Stimulated activated memory B cell treated with anti-CD40 and anti-IgM and Interleukin-4, amounts not matched to agents 10 μg/mL and 1 μg/mL and 100 μg/mL, for 72 hours (primary cell): ENCODE measurements around the gene OR13C8.
"Not testable (repeated sequence)": the region's sequence is repeated elsewhere in the genome, so short reads cannot be mapped to it uniquely, and the experiment has no call there.

Source experiments
- ATAC-seq: fragments of 150-1000 bp; cut with Tn5 transposase; 2 replicates; pipeline ENCODE4 v1.10.0; 2021
- H3K27ac Mint-ChIP-seq: one replicate; pipeline ENCODE4 v1.8.0; 2022; ENCODE audit warnings: mild to moderate bottlenecking, mixed read lengths
- H3K27me3 Mint-ChIP-seq: one replicate; pipeline ENCODE4 v1.8.0; 2022; ENCODE audit warnings: mixed read lengths
- H3K36me3 Mint-ChIP-seq: one replicate; pipeline ENCODE4 v1.8.0; 2022; ENCODE audit warnings: mixed read lengths
- H3K4me1 Mint-ChIP-seq: one replicate; pipeline ENCODE4 v1.8.0; 2022; ENCODE audit warnings: mixed read lengths
- H3K4me3 Mint-ChIP-seq: one replicate; pipeline ENCODE4 v1.8.0; 2022; ENCODE audit warnings: mild to moderate bottlenecking, moderate library complexity, mixed read lengths
- H3K9me3 Mint-ChIP-seq: one replicate; pipeline ENCODE4 v1.8.0; 2022; ENCODE audit warnings: mixed read lengths

Gene OR13C8

DNA sequence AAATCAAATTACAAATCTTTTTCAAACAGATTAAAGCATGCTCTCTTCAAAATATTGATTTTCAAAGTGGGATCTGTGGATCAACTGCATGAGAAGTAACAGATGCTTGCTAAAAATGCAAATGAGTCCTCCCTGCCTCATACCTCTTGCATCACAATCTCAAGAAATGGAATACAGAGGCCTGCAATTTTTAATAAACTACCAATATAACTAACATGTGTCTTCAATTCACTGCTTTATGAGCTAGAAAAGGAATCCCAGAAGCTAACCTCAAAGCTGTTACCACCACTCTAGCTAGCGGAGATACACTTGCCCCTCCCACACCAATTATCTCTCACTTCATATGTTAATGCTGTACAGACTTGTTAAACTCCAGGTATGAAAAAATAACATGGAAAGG, 20.7 kb downstream of the OR13C8 start:
- ATAC-seq = no peak
- Mint-ChIP-seq H3K36me3 (no peaks in the 10 kb centered on the region), H3K4me1 (no peaks in the 10 kb centered on the region), H3K27ac (no peak overlapping the region), H3K27me3 (no peaks in the 10 kb centered on the region), H3K9me3 (peaks cover 8% of the 10 kb centered on the region), H3K4me3 (no peak overlapping the region)

- H3K36me3 Mint-ChIP-seq, H3K4me1 Mint-ChIP-seq, H3K27me3 Mint-ChIP-seq, H3K9me3 Mint-ChIP-seq, H3K4me3 Mint-ChIP-seq, H3K27ac Mint-ChIP-seq: not testable (repeated sequence)
- peak; percentile 36 for ATAC-seq
Measured at GRCh38 chr9:104598749-104599148, 29.8 kb downstream of the OR13C8 start.

DNA sequence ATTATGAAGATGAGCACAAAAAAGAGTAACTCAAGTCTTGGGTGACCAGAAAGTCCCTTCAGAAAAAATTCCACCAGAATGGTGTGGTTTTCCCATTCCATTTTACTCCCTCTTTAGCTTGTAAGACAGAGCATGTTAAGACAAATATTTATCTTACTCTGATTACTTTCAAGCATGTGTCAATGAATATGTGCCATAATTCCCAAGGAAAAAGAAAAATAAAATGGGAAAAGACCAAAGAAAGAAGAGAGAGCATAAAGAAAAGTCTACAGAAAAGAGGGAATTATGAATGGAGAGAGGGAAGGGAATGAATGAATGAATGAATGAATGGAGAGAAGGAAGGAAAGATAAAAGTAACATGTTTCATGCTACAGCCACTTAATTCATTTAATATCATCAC, 30.3 kb downstream of the OR13C8 start, which contains the start of gene OR13C5:
Gene OR13C5 (minus strand): TSS at position 101 of the 400 bp plus-strand sequence. CDS start 0 bp downstream, at position 101.
- not testable (repeated sequence) for H3K36me3 Mint-ChIP-seq, H3K4me1 Mint-ChIP-seq, H3K27ac Mint-ChIP-seq, ATAC-seq, H3K9me3 Mint-ChIP-seq, H3K4me3 Mint-ChIP-seq, H3K27me3 Mint-ChIP-seq

DNA sequence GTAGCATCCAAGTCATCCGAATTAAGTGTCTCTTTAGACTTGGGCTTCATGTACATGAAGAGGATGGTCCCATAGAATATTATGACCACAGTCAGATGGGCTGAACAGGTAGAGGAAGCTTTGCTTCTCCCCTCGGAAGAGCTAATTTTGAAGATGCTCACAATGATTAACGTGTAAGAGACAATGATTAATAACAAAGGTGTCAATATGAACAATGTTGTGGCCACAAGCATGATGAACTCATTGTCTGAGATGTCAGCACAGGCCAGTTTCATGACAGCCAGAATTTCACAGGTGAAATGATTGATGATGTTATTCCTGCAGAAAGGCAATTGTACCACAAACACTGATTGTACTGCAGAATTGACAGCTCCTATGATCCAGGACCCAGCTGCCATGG, 35.8 kb downstream of the OR13C8 start:
- H3K9me3 Mint-ChIP-seq = no peaks in the 10 kb centered on the region
- H3K36me3 Mint-ChIP-seq = no peaks in the 10 kb centered on the region
- no peak overlapping the region for H3K27ac Mint-ChIP-seq

DNA sequence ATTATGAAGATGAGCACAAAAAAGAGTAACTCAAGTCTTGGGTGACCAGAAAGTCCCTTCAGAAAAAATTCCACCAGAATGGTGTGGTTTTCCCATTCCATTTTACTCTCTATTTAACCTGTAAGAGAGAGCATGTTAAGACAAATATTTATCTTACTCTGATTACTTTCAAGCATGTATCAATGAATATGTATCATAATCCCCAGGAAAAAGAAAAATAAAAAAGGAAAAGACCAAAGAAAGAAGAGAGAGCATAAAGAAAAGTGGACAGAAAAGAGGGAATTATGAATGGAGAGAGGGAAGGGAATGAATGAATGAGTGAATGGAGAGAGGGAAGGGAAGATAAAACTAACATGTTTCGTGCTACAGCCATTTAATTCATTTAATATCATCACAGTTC, 36.6 kb downstream of the OR13C8 start, which contains the start of gene OR13C2:
Gene OR13C2 (minus strand): TSS at position 101 of the 400 bp plus-strand sequence. CDS start 0 bp downstream, at position 101.
- not testable (repeated sequence) for H3K36me3 Mint-ChIP-seq, H3K9me3 Mint-ChIP-seq, H3K4me3 Mint-ChIP-seq, H3K27me3 Mint-ChIP-seq, ATAC-seq, H3K27ac Mint-ChIP-seq, H3K4me1 Mint-ChIP-seq

More for the DNA sequence above, 35.8 kb downstream of the OR13C8 start:
- H3K4me1 Mint-ChIP-seq = no peaks in the 10 kb centered on the region
- no peak for ATAC-seq
- no peaks in the 10 kb centered on the region for H3K27me3 Mint-ChIP-seq
- H3K4me3 Mint-ChIP-seq = no peak overlapping the region

- H3K36me3 Mint-ChIP-seq = no peaks in the 10 kb centered on the region
- no peaks in the 10 kb centered on the region for H3K4me1 Mint-ChIP-seq
Measured at GRCh38 chr9:104606152-104606551, 37.2 kb downstream of the OR13C8 start.

DNA sequence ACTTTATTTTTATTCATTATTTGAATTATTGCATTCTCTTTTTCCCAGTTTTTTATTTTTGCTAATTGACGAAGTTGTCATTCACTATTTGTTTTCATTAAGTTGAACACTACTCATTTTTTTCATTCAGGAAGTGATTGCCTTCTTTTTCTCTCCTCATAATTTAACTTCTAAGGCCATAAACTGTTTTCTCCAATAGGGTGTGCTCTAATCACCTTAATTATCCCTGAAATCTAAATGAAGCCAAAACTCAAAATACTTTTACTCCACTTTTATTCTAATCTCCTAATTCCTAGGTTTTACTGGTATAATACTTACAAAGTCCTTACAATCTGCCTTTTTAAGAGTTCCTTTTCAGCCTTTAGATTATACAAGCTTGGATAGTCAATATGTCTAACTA, 39.4 kb downstream of the OR13C8 start:
- Mint-ChIP-seq H3K9me3 (no peaks in the 10 kb centered on the region), H3K27ac (no peak overlapping the region), H3K36me3 (no peaks in the 10 kb centered on the region), H3K27me3 (peaks cover 8% of the 10 kb centered on the region), H3K4me3 (no peak overlapping the region), H3K4me1 (no peaks in the 10 kb centered on the region)
- no peak for ATAC-seq

More at GRCh38 chr9:104606152-104606551, 37.2 kb downstream of the OR13C8 start:
- Mint-ChIP-seq H3K4me3 (no peak overlapping the region), H3K9me3 (no peaks in the 10 kb centered on the region), H3K27ac (no peak overlapping the region), H3K27me3 (no peaks in the 10 kb centered on the region)
- no peak for ATAC-seq

- ATAC-seq = no peak
- H3K4me1 Mint-ChIP-seq = no peaks in the 10 kb centered on the region
- H3K4me3 Mint-ChIP-seq = no peak overlapping the region
- no peak overlapping the region for H3K27ac Mint-ChIP-seq
- no peaks in the 10 kb centered on the region for H3K36me3 Mint-ChIP-seq
- H3K27me3 Mint-ChIP-seq = peaks cover 9% of the 10 kb centered on the region
- H3K9me3 Mint-ChIP-seq = peaks cover 2% of the 10 kb centered on the region
Measured at GRCh38 chr9:104611213-104611612, 42.2 kb downstream of the OR13C8 start.

- Mint-ChIP-seq H3K36me3 (no peaks in the 10 kb centered on the region), H3K4me3 (no peak overlapping the region), H3K4me1 (no peaks in the 10 kb centered on the region), H3K27ac (no peak overlapping the region), H3K9me3 (peaks cover 2% of the 10 kb centered on the region), H3K27me3 (peaks cover 9% of the 10 kb centered on the region)
- no peak for ATAC-seq
Measured at GRCh38 chr9:104617418-104617817, 48.5 kb downstream of the OR13C8 start.

GRCh38 chr9:104618104-104618503, 49.1 kb downstream of the OR13C8 start, which contains the start of gene OR13C9:
OR13C9 (minus strand) TSS chr9:104618204; CDS start chr9:104618204, 0 bp downstream.
- Mint-ChIP-seq H3K9me3 (peaks cover 2% of the 10 kb centered on the region), H3K4me3 (no peak within 1 kb of the TSS), H3K4me1 (no peaks in the 10 kb centered on the region), H3K36me3 (no peaks in the 10 kb centered on the region), H3K27ac (no peak within 1 kb of the TSS), H3K27me3 (peaks cover 3% of the 10 kb centered on the region)
- no peak for ATAC-seq
